GM23338 (cell line): ENCODE measurements around the gene ZFHX3. TPM values are rescaled to one million over a fixed set of nuclear protein-coding genes. Genes with fewer than 3 reads are reported as not detected.

Experiments used
- ATAC-seq: fragments of 200-7000 bp; cut with Tn5 transposase; 3 replicates; pipeline ENCODE4 v1.9.1; 2020
- DNase-seq: peaks from one replicate; pipeline ENCODE4 v3.0.0-alpha.2; 2015; ENCODE audit warnings: low spot score
- H2AFZ ChIP-seq: fragments of 200-600 bp; sonication (generic); 2 replicates; pipeline ENCODE4 v1.8.0; 2016; ENCODE audit warnings: antibody characterized with exemption, mild to moderate bottlenecking, moderate library complexity
- H3F3A ChIP-seq: fragments of 200-600 bp; sonication (generic); replicated peaks from 2 replicates; pipeline ENCODE4 v1.8.0; 2017; ENCODE audit warnings: antibody characterized with exemption, mixed run types, low read depth
- H3K27ac ChIP-seq: fragments of 200-600 bp; sonication (generic); 2 replicates; pipeline ENCODE4 v1.6.1; 2016; ENCODE audit warnings: low read depth
- H3K27me3 ChIP-seq: fragments of 200-600 bp; sonication (generic); 2 replicates; pipeline ENCODE4 v1.8.0; 2016; ENCODE audit warnings: mild to moderate bottlenecking, mixed run types, moderate library complexity; ENCODE audit not compliant: insufficient read depth
- H3K36me3 ChIP-seq: fragments of 200-600 bp; sonication (generic); 2 replicates; pipeline ENCODE4 v1.8.0; 2016; ENCODE audit warnings: mild to moderate bottlenecking; ENCODE audit not compliant: insufficient read depth
- H3K4me1 ChIP-seq: fragments of 200-600 bp; sonication (generic); 2 replicates; pipeline ENCODE4 v1.8.0; 2016; ENCODE audit warnings: mild to moderate bottlenecking, moderate library complexity; ENCODE audit not compliant: insufficient read depth
- H3K4me2 ChIP-seq: fragments of 200-600 bp; sonication (generic); 2 replicates; pipeline ENCODE4 v1.7.1; 2017; ENCODE audit warnings: mixed run types
- H3K4me3 ChIP-seq: fragments of 200-600 bp; sonication (generic); 2 replicates; pipeline ENCODE4 v1.6.1; 2016; ENCODE audit warnings: mixed run types
- H3K79me2 ChIP-seq: fragments of 200-600 bp; sonication (generic); replicated peaks from 2 replicates; pipeline ENCODE4 v1.8.0; 2017; ENCODE audit warnings: mild to moderate bottlenecking; ENCODE audit not compliant: insufficient read depth
- H3K9me2 ChIP-seq: fragments of 200-600 bp; sonication (generic); 2 replicates; pipeline ENCODE4 v1.8.0; 2017; ENCODE audit not compliant: insufficient read depth
- H4K20me1 ChIP-seq: fragments of 200-600 bp; sonication (generic); replicated peaks from 2 replicates; pipeline ENCODE4 v1.8.0; 2017; ENCODE audit warnings: mild to moderate bottlenecking; ENCODE audit not compliant: insufficient read depth
- H3K27ac Mint-ChIP-seq: 2 replicates; pipeline ENCODE4 v1.8.0; 2020; ENCODE audit warnings: inconsistent platforms, mild to moderate bottlenecking, moderate library complexity, mixed read lengths
- H3K27me3 Mint-ChIP-seq: 3 replicates; pipeline ENCODE4 v1.8.0; 2022; ENCODE audit warnings: low read depth, mild to moderate bottlenecking, moderate library complexity, mixed read lengths, inconsistent platforms; ENCODE audit not compliant: insufficient read depth, poor library complexity
- H3K36me3 Mint-ChIP-seq: 3 replicates; pipeline ENCODE4 v1.8.0; 2021; ENCODE audit warnings: low read depth, mild to moderate bottlenecking, inconsistent platforms, moderate library complexity, mixed read lengths
- H3K4me1 Mint-ChIP-seq: 3 replicates; pipeline ENCODE4 v1.8.0; 2020; ENCODE audit warnings: mild to moderate bottlenecking, inconsistent platforms, mixed read lengths
- H3K4me3 Mint-ChIP-seq: 3 replicates; pipeline ENCODE4 v1.8.0; 2021; ENCODE audit warnings: moderate library complexity, mild to moderate bottlenecking, inconsistent platforms, mixed read lengths
- H3K9me3 Mint-ChIP-seq: 3 replicates; pipeline ENCODE4 v1.8.0; 2020; ENCODE audit warnings: moderate library complexity, mild to moderate bottlenecking, inconsistent platforms, mixed read lengths
- CREB1 ChIP-seq: fragments of 250-450 bp; sonication (Bioruptor Pico); IDR thresholded peaks from 2 replicates; pipeline ENCODE4 v1.5.0; 2020; ENCODE audit warnings: low read depth, mild to moderate bottlenecking, moderate library complexity
- CTCF ChIP-seq, 2 experiments: fragments of 200-600 bp in 1 of 2; sonication (generic) in 1 of 2; conservative IDR thresholded peaks; 2 replicates each; pipeline versions ENCODE4 v1.5.1 to v1.6.1; 2016 to 2017; ENCODE audit warnings: antibody characterized with exemption in 2 of 2, low read depth in 2 of 2, mild to moderate bottlenecking in 2 of 2, moderate library complexity in 1 of 2
- JUNB ChIP-seq: IDR thresholded peaks from one replicate; pipeline ENCODE4 v1.6.1; 2016; ENCODE audit warnings: antibody characterized with exemption; ENCODE audit not compliant: unreplicated experiment
- NANOG ChIP-seq: IDR thresholded peaks from 2 replicates; pipeline ENCODE4 v1.6.1; 2016; ENCODE audit warnings: antibody characterized with exemption, borderline replicate concordance
- REST ChIP-seq: IDR thresholded peaks from one replicate; pipeline ENCODE4 v1.6.1; 2018; ENCODE audit warnings: antibody characterized with exemption; ENCODE audit not compliant: unreplicated experiment
- polyA plus RNA-seq: library from polyadenylated mRNA; unstranded; fragments of >200 nt; fragmentation: Nextera tagmentation; extraction: Ambion mirVana; gene quantifications from 2 replicates; pipeline ENCODE4 v1.2.1, GENCODE V29; 2016
- total RNA-seq: library from RNA; depleted of rRNA; stranded (reverse); fragments of >200 nt; shearing (Covaris generic); gene quantifications from 2 replicates; pipeline ENCODE4 v1.2.3, GENCODE V29; 2014

Gene ZFHX3
- total and polyA plus RNA-seq, 2 experiments from 2014 or later: 1.0 to 1.5 TPM

- Histone ChIP-seq H3F3A (no peaks in the 10 kb centered on the region), H3K9me2 (peaks cover 5% of the 10 kb centered on the region; the same call in 1 of the 2 replicates), H3K4me1 (peaks cover 11% of the 10 kb centered on the region), H3K79me2 (no peaks in the 10 kb centered on the region), H3K27ac (no peak overlapping the region), H2AFZ (no peak overlapping the region), H3K4me2 (peak overlapping the region; percentile 1; the same call in 1 of the 2 replicates), H3K27me3 (no peaks in the 10 kb centered on the region), H3K4me3 (no peak overlapping the region), H3K36me3 (no peaks in the 10 kb centered on the region), H4K20me1 (no peaks in the 10 kb centered on the region)
- peaks cover 4% of the 10 kb centered on the region for H3K27me3 Mint-ChIP-seq
- no peaks in the 10 kb centered on the region for H3K36me3 Mint-ChIP-seq
- TF ChIP-seq CTCF (conservative IDR thresholded peaks at IDR 0.05; ENCODE audit: low read depth in 2 of 2) (no peak), JUNB (no peak), NANOG (no peak), CREB1 (CRISPR knock-in tag) (no peak)
- ATAC-seq (no peak), DNase-seq (no peak)
- peaks cover 12% of the 10 kb centered on the region for H3K4me1 Mint-ChIP-seq
- no peaks in the 10 kb centered on the region for H3K9me3 Mint-ChIP-seq
- no peak overlapping the region for H3K4me3 Mint-ChIP-seq
- no peak overlapping the region for H3K27ac Mint-ChIP-seq
Measured at GRCh38 chr16:72807245-72807644, 240.7 kb downstream of the ZFHX3 start.

- no peaks in the 10 kb centered on the region for H3K36me3 Mint-ChIP-seq
- no peak overlapping the region for H3K27ac Mint-ChIP-seq
- no peak overlapping the region for H3K4me3 ChIP-seq
- TF ChIP-seq REST: no peak
- no peaks in the 10 kb centered on the region for H3K36me3 ChIP-seq
- peaks cover 20% of the 10 kb centered on the region for H3K4me1 Mint-ChIP-seq
- DNase-seq (no peak), ATAC-seq (no peak)
- no peaks in the 10 kb centered on the region for H3K27me3 ChIP-seq
- peaks cover 11% of the 10 kb centered on the region for H3K4me1 ChIP-seq
- no peak overlapping the region for H3K27ac ChIP-seq
- no peaks in the 10 kb centered on the region for H3K9me3 Mint-ChIP-seq
- H3K79me2 ChIP-seq: no peaks in the 10 kb centered on the region
- H3K4me2 ChIP-seq: no peak overlapping the region
- H3K27me3 Mint-ChIP-seq: peaks cover 4% of the 10 kb centered on the region
- no peak overlapping the region for H2AFZ ChIP-seq
- H3K4me3 Mint-ChIP-seq: no peak overlapping the region
- no peaks in the 10 kb centered on the region for H3F3A ChIP-seq
- H3K9me2 ChIP-seq: peaks cover 5% of the 10 kb centered on the region; the same call in 1 of the 2 replicates
- no peaks in the 10 kb centered on the region for H4K20me1 ChIP-seq
Measured at GRCh38 chr16:72805486-72805885, 242.4 kb downstream of the ZFHX3 start.
